H7 (cell line): ENCODE measurements around the gene SLC1A2. TPM values are rescaled to one million over a fixed set of nuclear protein-coding genes. Genes with fewer than 3 reads are reported as not detected.

ENCODE experiments used
- DNase-seq: peaks from one replicate; pipeline ENCODE4 v3.0.0; 2012
- H3K27me3 ChIP-seq: 2 replicates; pipeline ENCODE4 v1.6.0; 2011; ENCODE audit warnings: mild to moderate bottlenecking, low read length; ENCODE audit not compliant: control insufficient read depth, insufficient read depth
- H3K36me3 ChIP-seq: replicated peaks from 2 replicates; pipeline ENCODE4 v1.5.1; 2011; ENCODE audit warnings: low read length; ENCODE audit not compliant: control insufficient read depth, insufficient read depth
- H3K4me3 ChIP-seq: 2 replicates; pipeline ENCODE4 v1.5.1; 2011; ENCODE audit warnings: low read depth, mild to moderate bottlenecking, control low read depth, low read length, moderate library complexity; ENCODE audit not compliant: insufficient read depth
- total RNA-seq: library from RNA; depleted of rRNA; stranded (reverse); fragments of >200 nt; shearing (Covaris generic); gene quantifications from 2 replicates; pipeline ENCODE4 v1.2.3, GENCODE V29; 2014

The SLC1A2 gene
- total RNA-seq, 1 experiment from 2014 or later: 1.0 TPM

- Histone ChIP-seq H3K36me3 (no peaks in the 10 kb centered on the region), H3K4me3 (no peak overlapping the region), H3K27me3 (no peaks in the 10 kb centered on the region)
- DNase-seq: no peak
These were observed 153.5 kb downstream of the SLC1A2 start for GRCh38 chr11:35265755-35266454.

GRCh38 chr11:35262735-35263134 lies 156.6 kb downstream of the SLC1A2 start:
- no peak for DNase-seq
- no peaks in the 10 kb centered on the region for H3K36me3 ChIP-seq
- no peak overlapping the region for H3K4me3 ChIP-seq
- no peaks in the 10 kb centered on the region for H3K27me3 ChIP-seq

DNA sequence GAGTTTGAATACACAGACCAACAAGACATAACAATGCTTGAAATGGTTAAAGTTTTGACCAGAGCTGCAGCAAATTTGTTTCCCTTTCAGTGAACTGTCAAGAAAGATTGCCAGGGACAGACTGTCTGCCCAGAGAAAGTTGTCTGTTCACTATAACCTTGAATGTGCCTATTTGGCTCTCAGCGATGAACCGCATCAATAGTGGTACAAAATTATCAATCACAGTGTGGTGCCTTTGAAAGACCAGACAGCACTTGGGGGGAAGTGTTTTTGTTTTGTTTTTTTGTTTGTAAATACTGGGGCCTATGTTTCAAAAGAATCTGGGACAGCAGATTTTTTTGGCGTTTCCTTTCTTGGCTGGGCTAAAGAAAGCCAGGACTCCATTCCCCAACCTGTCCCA lies 157.3 kb downstream of the SLC1A2 start:
- no peak for DNase-seq
- H3K27me3 ChIP-seq: no peaks in the 10 kb centered on the region
- H3K4me3 ChIP-seq: no peak overlapping the region
- H3K36me3 ChIP-seq: no peaks in the 10 kb centered on the region

DNA sequence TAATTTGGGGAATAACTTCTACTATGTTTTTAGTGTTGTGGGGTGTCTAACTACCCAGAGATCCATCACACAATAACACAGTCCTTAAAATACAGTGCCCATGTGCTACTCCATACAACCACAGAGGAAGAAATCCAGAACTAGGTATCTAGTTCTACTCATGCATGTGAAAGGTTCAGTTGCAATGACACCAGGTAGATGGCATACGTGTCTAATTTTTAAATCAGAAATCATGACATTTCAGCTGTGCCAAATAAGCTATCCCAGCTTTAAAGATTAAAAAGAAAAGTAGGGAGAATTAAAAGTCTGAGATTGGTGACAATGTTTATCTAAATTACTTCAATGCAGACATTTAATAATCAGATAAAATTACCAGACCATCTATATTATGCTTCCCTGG lies 158.2 kb downstream of the SLC1A2 start:
- H3K27me3 ChIP-seq: no peaks in the 10 kb centered on the region
- H3K4me3 ChIP-seq: no peak overlapping the region
- no peaks in the 10 kb centered on the region for H3K36me3 ChIP-seq
- DNase-seq: no peak

DNA sequence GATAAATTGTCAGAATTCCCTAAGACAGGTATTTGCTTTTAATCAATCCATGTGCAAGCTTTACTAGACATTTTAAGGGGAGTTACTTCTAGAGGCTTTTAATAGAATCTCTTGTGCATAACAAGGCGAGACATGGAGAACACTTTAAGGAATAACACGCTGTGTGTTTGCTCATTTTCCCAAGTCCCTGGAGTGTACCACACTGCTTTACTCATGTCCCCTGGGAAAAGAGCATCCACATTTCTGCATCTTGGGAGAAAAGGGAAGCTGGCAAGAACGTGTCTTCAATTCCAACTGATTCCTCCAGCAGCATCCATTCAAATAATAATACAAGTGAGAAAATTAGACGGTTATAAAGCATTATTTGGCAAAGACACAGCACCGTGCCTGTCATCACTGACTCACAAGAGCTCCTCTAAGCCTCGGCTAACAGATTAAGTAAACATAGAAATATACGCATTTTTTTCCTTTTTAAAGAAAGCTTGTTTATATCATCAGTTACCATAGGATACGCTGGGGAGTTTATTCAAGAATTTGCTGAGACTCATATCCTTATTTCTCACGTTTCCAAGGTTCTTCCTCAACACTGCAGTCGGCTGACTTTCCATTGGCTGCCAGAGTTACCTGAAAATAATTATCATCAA lies 158.9 kb downstream of the SLC1A2 start:
- H3K27me3 ChIP-seq: no peaks in the 10 kb centered on the region
- H3K36me3 ChIP-seq: no peaks in the 10 kb centered on the region
- no peak for DNase-seq
- H3K4me3 ChIP-seq: no peak overlapping the region

DNA sequence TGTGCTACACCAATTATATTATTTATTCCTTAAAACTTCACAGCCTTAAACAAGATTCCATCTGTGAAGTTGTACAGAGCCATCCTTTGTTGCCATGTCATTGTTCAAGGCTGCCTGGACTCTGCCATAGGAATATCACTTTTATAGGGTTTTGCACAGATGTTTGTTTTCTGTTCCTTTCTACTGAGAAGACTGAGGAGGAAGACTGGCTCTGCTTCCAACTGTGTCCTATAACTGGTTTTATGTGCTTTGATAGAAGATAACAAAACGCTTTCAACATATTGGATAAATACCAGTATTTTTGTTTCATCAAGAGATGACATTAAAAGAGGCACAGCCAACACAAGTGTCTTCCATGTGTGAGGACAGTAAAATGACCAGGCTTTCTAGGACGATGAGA lies 159.8 kb downstream of the SLC1A2 start:
- no peak overlapping the region for H3K4me3 ChIP-seq
- H3K36me3 ChIP-seq: no peaks in the 10 kb centered on the region
- no peak for DNase-seq
- H3K27me3 ChIP-seq: no peaks in the 10 kb centered on the region

- no peaks in the 10 kb centered on the region for H3K36me3 ChIP-seq
- no peak overlapping the region for H3K4me3 ChIP-seq
- no peaks in the 10 kb centered on the region for H3K27me3 ChIP-seq
- no peak for DNase-seq
These were observed 162.1 kb downstream of the SLC1A2 start for GRCh38 chr11:35257281-35257680.

DNA sequence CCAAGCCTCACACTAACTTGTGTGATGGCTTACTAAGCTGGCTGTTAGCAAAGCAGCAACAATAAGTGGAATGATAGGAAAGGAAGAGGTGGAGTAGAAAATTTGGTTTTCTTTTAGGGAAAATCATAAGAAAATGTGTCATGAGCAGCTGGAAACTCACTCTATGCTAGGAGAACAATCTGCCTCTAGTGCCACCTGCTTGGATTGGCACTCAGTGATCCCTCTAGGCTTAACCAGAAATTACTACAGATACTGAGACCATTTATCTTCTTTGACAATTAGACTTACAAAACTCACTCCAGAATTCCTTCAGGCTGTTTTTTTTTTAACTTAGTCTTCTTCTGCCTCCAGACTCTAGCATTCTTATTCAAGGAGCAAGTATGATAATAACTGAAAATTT lies 163.1 kb downstream of the SLC1A2 start:
- no peaks in the 10 kb centered on the region for H3K27me3 ChIP-seq
- H3K4me3 ChIP-seq: no peak overlapping the region
- DNase-seq: no peak
- no peaks in the 10 kb centered on the region for H3K36me3 ChIP-seq

- Histone ChIP-seq H3K27me3 (no peaks in the 10 kb centered on the region), H3K36me3 (no peaks in the 10 kb centered on the region), H3K4me3 (no peak overlapping the region)
- no peak for DNase-seq
These were observed 163.8 kb downstream of the SLC1A2 start for GRCh38 chr11:35255514-35255913.

- DNase-seq: no peak
These were observed 166.1 kb downstream of the SLC1A2 start for GRCh38 chr11:35253237-35253636.

GRCh38 chr11:35250621-35251020 lies 168.7 kb downstream of the SLC1A2 start:
- no peaks in the 10 kb centered on the region for H3K27me3 ChIP-seq
- no peak for DNase-seq

More at GRCh38 chr11:35253237-35253636, 166.1 kb downstream of the SLC1A2 start:
- Histone ChIP-seq H3K36me3 (no peaks in the 10 kb centered on the region), H3K4me3 (no peak overlapping the region), H3K27me3 (no peaks in the 10 kb centered on the region)

GRCh38 chr11:35250192-35250591 lies 169.2 kb downstream of the SLC1A2 start:
- Histone ChIP-seq H3K36me3 (no peaks in the 10 kb centered on the region), H3K27me3 (no peaks in the 10 kb centered on the region), H3K4me3 (no peak overlapping the region)
- no peak for DNase-seq

More at GRCh38 chr11:35250621-35251020, 168.7 kb downstream of the SLC1A2 start:
- H3K4me3 ChIP-seq: no peak overlapping the region
- no peaks in the 10 kb centered on the region for H3K36me3 ChIP-seq

- no peaks in the 10 kb centered on the region for H3K27me3 ChIP-seq
- no peak for DNase-seq
- no peaks in the 10 kb centered on the region for H3K36me3 ChIP-seq
- H3K4me3 ChIP-seq: no peak overlapping the region
These were observed 170.6 kb downstream of the SLC1A2 start for GRCh38 chr11:35248558-35249323.

DNA sequence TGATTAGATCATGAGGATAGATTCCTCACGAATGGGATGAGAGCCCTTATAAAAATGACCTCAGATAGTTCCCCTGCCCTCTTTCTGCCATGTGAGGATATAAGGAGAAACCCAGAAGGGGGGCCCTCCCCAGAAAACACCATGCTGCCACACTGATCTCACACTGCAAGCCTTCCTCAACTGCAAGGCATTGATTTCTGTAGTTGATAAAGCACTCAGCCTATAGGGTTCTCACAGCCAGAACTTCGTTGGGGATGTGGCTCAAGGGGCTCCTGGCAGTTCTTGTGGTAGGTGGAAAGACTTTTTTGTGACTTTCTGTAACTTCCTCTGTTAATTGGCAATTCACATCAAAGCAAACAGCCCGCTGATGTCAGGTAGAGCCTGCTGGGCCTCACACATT lies 171.5 kb downstream of the SLC1A2 start:
- no peak overlapping the region for H3K4me3 ChIP-seq
- H3K36me3 ChIP-seq: no peaks in the 10 kb centered on the region
- no peaks in the 10 kb centered on the region for H3K27me3 ChIP-seq
- DNase-seq: no peak

GRCh38 chr11:35247428-35247827 lies 171.9 kb downstream of the SLC1A2 start:
- H3K4me3 ChIP-seq: no peak overlapping the region
- no peak for DNase-seq

More at GRCh38 chr11:35247428-35247827, 171.9 kb downstream of the SLC1A2 start:
- Histone ChIP-seq H3K36me3 (no peaks in the 10 kb centered on the region), H3K27me3 (no peaks in the 10 kb centered on the region)
